Measurements from ENCODE around the gene SGCA.

GRCh38 chr17:50163843-50164696, 1.7 kb upstream of the SGCA start:
- TF ChIP-seq POLR2A (IDR thresholded peaks at IDR 0.05) = no peak
- TF ChIP-seq POLR2AphosphoS5 (IDR thresholded peaks at IDR 0.05) = no peak
